CD4-positive, alpha-beta T cell treated with Interleukin-12 subunit alpha and Interleukin-12 subunit beta, for 1 hour (primary cell): ENCODE data around the gene ANKEF1.

Source experiments
- DNase-seq: peaks from one replicate; pipeline ENCODE4 v3.0.0-alpha.2; 2020

The ANKEF1 gene

DNA sequence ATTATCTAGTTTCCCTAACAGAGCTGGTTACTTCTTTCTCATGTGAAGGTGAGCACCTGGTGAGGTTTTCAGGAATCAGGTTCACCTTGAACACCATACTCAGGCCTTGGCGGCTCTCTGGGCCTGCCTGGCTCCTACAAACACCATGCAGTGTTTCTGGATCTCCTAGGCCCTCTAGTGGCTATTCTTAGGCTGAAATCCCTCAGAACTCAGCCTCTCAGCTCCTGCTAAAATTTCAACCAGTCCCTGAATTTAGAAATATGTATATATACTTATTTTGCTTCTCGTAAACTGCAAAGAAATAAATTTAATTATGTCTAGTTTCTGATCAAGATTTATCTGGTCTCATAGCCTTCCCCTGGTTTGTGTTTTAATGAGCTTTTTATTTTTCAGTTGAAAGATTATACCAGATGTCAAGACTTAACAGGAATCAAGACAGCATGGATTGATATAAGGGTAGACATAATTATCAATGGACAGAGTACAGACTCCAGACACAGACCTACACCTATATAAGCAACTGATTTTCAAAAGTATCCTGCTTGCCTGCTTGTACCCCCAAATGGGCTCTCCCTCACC is 55.9 kb downstream of the ANKEF1 start:
- DNase-seq = peak; percentile 41

DNA sequence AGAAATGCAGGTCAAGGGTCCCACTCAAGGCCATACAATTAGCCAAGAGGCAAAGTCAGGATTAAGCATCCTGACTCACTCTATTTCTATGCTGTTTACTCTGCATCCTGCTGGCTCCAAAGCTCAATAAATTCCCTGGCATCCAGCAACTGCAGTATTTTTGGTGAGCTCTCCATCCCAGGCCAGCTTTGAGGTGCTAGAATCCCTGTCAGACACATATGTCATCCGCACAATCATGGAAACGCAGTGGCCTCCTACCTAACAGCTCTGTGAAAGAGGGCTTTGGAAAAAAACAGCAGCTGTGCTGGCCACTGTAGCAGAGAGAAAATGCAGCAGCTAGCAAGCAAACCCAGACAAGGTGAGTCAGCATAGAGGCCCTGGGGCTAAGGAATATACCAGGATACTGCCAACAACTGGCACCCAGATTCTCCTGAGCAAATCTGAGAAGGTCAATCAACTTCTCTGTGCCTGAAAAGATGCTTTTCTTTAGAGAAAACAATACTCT is 58.4 kb downstream of the ANKEF1 start:
- no peak for DNase-seq

GRCh38 chr20:10094566-10095173 is 59.9 kb downstream of the ANKEF1 start:
- DNase-seq = no peak

DNA sequence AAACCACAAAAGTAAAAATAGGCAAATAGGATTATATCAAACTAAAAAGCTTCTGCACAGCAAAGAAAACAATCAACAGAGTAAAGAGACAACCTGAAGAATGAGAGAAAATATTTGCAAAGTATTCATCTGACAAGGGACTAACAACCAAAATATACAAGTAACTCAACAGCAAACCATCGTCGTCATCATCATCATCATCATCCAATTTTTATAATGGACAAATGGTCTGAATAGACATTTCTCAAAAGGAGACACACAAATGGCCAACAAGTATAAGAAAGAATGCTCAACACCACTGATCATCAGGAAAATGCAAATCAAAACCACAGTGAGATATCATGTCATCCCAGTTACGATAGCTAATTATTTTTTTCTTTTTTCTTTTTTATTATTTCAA is 62.0 kb downstream of the ANKEF1 start:
- DNase-seq = no peak

- no peak for DNase-seq
Observed at GRCh38 chr20:10105046-10105445, 70.3 kb downstream of the ANKEF1 start.
